GM12801 (cell line): Measurements from ENCODE around the gene PPP2R2D.

Experiments
- TF ChIP-seq, protein P1 (sequence below): IDR thresholded peaks from one replicate; pipeline ENCODE4 v1.5.1; 2011; ENCODE audit warnings: control low read depth; ENCODE audit not compliant: insufficient read length; ENCODE audit errors: extremely low read depth

Gene PPP2R2D

GRCh38 chr10:131855461-131856401, 45.1 kb upstream of the PPP2R2D start:
- TF ChIP-seq, protein P1, sequence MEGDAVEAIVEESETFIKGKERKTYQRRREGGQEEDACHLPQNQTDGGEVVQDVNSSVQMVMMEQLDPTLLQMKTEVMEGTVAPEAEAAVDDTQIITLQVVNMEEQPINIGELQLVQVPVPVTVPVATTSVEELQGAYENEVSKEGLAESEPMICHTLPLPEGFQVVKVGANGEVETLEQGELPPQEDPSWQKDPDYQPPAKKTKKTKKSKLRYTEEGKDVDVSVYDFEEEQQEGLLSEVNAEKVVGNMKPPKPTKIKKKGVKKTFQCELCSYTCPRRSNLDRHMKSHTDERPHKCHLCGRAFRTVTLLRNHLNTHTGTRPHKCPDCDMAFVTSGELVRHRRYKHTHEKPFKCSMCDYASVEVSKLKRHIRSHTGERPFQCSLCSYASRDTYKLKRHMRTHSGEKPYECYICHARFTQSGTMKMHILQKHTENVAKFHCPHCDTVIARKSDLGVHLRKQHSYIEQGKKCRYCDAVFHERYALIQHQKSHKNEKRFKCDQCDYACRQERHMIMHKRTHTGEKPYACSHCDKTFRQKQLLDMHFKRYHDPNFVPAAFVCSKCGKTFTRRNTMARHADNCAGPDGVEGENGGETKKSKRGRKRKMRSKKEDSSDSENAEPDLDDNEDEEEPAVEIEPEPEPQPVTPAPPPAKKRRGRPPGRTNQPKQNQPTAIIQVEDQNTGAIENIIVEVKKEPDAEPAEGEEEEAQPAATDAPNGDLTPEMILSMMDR = no peak

- TF ChIP-seq, protein P1 = no peak
Observed at GRCh38 chr10:131856441-131857094, 44.2 kb upstream of the PPP2R2D start.

DNA sequence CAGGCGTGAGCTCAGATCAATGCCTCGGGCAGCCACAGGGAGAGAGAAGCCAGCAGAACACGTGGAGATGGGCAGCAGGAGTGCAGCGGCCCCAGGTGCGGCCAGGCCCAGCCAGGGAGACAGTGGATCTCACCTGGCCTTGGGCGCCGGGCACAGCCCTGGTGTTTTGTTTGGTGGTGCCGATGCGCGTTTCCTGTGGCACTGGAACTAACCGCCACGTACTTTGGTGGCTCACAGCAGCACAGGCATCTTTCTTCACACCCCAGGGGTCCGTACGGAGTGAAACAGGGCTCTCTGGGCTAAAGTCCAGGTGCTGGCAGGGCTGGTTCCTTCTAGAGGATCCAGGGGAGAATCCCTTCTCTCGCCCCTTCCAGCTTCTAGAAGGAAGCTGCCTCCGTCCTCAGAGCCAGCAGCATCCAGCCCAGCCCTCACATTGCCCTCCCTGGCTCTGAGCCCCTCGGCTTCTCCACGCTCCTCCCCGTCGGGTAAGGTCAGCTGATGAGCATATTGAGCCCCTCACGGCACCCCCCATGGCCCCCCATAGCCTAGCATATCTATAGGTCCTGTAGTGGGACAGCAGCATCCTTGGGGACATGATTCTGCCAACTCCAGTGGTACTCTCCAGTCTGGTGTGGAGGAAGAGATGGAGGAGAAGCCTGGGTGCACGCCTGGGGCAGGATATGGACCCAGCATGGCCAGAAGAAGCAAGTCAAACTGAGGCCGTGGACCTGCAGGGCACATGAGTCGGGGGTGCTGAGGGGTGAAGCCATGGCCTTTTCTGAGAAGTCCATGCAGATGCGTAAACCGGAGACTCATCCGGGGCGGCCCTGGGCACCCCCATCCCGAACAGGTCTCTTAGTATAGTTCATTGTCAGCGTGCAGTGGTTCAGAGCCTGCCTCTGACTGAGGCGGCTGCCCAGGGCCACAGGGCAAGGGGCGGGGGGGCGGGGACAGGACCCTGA, 43.4 kb upstream of the PPP2R2D start:
- TF ChIP-seq, protein P1 = no peak

DNA sequence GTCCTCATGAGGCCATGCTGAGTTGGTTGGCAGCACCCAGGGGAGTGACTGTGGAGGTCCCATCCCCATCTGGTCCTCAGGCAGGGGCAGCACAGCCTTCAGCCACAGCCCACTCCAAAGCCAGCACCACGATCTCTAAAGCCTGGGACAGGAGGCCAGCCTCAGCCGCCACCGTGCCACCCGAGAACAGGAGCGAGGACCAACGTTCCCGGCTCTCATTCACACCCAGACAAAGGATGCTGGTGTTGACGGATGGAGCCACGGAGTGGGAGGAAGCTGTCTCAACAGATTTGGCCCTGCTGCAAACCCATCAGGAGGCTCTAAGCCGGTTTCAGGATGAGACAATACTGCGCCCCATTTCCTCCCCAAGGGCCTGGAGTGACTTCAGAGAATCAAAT, 42.7 kb upstream of the PPP2R2D start:
- TF ChIP-seq, protein P1 = no peak

DNA sequence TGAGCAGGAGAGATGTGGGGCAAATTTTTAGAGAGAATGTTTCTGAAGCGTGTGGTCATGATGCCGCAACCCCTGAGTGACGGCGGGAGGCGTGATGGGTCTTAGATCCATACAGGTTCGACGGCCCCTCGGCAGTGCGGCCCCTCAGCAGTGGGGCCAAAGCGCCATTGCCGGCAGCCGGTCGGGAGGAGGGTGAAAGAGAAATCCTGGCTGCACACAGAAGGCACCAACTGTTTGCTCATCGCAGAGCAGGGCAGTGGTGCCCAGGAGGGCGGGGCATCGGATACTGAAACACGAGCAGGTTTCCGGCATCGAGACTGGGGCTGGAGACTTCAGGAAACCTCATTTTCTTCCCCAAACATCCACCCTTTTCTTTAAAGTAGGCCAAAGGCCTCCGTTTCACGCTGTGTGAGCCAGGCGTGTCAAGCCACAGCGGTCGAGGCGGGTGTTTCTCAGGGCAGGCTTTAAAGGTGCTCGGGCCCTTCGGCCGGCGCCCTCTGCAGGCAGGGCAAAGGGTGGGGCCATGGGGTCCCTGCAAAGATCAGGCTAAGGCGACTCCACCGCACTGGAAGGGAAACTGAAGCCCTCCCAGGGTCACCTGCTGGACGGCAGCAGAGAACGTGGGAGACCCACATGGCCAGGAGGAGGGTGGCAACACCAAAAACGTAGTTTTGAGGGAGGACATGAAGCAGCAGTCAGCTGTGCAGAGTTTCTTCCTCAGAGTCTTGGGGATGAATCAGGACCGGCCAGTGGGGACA, 42.0 kb upstream of the PPP2R2D start:
- TF ChIP-seq, protein P1 = no peak

DNA sequence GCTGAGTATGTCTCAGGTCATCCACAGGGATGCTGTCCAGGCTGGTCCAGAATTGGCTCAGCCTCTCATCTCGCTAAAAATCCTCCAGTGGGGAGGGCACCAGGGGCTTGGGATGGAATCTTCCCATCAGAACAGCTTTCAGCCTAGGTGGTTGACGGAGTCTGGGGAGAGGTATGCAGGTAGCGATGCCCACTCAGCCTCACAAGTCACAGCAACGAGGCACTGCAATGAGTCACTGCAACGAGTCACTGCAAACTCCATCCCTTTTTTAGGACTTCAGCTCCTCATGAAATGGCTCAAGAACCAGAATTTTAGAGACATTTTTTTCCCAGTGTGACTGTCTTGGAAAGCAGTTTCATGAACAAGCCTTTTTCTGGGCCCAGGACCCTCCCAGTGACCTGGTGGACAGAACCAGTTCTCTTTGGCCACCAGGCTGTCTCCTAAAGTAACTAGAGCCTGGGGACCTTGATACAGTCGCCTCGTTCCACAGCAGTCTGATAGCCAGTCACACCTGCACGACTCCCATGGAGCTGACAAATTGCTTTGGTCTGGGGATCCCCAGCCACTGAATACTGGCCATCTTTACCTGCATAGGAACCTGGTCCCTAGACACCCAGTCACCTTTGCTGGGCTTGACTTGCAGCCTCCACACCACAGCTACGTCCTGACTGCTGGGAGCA, 41.3 kb upstream of the PPP2R2D start:
- TF ChIP-seq, protein P1 = no peak
